GM19023 (cell line): Measurements from ENCODE around the gene NAA10.
A peak's percentile ranks its signal among the peaks of the same experiment; 100 is the strongest.
"Not testable (repeated sequence)": the region's sequence is repeated elsewhere in the genome, so short reads cannot be mapped to it uniquely, and the experiment has no call there.

Experiments
- ATAC-seq: cut with Tn5 transposase; IDR thresholded peaks from one replicate; pipeline ENCODE4 v1.9.1; 2021; ENCODE audit warnings: mild to moderate bottlenecking, moderate library complexity; ENCODE audit not compliant: unreplicated experiment

NAA10 gene

DNA sequence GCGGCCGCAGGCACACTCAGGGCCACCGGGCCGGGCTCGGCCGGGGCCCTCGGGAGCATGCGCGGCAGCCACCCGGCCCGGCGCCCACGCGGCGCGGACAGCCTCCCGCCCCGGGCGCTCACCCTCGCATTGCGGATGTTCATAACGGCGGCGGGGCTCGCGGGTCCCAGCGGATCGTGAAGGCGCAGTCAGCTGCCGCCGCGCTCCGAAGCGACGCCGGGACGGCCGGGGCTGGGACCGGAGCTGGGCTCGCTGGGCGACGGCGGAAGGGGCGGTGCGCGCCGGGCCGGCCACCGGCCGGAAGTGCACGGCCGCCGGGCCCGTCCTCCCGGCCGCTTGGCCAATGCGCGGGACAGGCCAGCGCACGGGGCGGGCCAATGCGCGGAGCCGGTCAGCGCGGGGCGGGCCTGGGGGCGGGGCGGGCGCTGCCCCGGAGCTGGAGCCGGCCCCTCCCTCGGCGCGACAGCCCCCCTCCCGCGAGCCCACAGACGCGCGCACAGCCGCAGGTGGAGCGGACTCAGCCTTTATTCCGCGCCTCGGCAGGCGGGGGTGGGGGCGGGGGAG lies at the start of gene NAA10:
NAA10 (minus strand) TSS at position 276 of the 564 bp plus-strand sequence; CDS start at position 143, 133 bp downstream.
- ATAC-seq: peak; percentile 94

GRCh38 chrX:153983321-153983801 lies 48.5 kb upstream of the NAA10 start:
- ATAC-seq: no peak

- no peak for ATAC-seq
Observed at GRCh38 chrX:153981771-153982533, 47.1 kb upstream of the NAA10 start.

DNA sequence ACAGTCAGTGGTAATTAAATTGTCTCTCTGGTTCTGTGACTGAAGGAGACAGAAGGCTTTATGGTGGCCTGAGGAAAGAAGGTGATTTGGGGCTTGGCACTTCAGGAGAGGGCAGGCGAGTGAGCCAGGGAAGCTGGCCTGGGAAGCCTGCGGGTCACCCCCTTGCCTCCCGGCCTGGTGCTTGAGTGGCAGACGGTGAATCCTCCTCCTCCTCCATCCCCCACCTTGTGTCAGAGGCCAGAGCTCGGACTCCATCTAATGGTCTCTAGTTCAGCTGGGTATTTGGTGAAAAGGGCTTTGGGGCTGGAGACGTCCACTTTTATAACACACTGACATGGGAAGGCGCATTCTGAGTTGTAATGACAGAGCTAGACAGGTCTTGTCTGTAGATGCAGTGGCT lies 46.4 kb upstream of the NAA10 start:
- no peak for ATAC-seq

GRCh38 chrX:153980394-153980793 lies 45.6 kb upstream of the NAA10 start:
- not testable (repeated sequence) for ATAC-seq

DNA sequence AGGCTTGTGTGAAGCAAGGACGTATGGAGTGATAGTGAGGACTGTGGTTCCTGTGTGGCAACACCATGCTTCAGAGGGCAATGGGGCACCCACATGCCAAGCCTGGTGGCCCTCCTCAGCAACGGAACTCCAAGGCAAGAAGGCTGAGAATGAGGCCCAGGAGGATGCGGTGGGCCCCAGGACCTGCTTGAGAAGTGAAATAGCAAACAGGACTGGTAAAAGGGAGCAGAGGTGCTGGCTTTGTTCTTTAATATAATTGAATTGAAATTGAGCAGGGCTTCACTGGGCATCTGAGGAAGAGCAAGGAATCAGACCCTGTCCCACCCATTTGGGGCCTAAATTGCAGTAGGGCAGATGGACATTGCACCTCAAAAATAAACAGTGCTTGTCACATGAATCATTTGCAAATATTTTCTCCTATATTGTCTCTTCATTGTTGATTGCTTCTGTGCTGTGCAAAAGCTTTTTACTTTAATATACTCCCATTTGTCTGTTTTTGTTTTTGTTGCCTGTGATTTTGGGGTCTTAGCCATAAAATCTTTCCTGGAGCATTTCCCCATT lies 40.0 kb upstream of the NAA10 start:
- ATAC-seq: no peak

DNA sequence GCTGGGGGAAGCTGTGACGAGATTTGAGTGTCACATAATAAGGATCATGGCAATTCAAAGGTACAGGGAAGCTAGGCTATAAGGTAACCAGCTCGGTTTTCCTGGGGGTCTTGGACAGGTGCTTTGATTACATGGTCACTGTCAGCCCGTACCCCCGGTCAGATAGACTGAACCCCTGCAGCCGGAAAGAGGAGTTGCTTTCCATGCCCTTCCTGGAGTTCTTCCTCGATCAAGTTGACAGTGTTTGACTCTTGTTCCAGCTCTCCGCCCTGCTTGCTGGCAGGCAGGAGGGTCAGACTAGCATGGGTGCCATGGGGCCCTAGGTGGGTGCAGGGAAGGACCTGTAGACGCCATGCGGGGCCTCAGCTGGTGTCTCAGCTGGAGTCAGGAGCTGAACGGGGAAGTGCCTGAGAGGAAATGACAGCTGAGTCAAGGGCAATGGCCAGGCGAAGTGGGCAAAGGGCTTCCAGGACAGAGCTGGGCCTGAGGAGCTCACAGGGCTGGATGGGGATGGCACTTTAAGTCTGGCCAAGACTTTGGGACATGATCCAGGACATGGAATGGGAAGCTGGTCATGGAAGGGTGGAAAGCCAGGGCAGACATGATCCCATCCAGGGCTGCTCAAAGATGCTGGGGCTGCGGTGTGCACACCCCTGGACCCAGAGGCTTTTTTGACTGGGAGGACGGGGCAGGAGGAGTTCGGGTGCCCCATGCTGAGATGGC lies 39.3 kb upstream of the NAA10 start:
- no peak for ATAC-seq

DNA sequence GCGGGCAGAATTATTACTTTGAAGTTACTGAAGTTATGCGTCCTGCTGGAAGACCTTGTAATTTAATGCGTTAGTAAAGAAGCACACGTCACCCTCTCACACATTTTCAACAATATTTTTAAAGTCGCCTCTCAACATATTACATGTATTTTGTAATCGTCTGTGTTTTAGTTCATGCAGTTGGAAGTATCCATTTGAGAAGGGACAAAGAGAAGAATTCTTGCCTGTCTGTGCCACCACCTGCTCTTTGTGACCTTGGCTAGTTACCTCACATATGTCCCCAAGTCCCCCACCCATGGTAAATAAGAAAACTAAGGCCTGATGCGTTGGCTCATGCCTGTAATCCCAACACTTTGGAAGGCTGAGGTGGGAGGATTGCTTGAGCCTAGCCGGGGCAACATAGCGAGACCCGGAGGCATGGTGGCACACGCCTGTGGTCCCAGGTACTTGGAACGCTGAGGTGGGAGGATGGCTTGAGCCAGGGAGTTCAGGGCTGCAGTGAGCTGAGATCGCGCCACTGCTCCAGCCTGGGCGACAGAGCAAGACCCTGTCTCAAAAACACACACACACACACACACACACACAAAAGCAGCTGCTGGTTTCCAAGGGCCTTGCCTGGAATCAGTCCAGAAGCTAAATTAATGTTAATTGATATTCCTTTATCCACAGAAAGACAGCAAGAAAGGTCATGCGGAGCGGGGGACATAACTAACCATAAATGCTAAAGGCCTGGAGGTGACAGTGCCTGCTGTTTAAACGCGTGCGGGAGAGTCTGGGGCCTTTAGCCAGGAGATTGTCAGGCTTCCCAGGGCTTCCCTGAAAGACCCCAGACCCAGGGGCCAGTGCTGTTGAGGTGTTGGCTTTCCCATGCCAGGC lies 38.5 kb upstream of the NAA10 start:
- ATAC-seq: no peak

GRCh38 chrX:153972368-153973126 lies 37.7 kb upstream of the NAA10 start, which contains the start of gene TMEM187:
Gene TMEM187, plus strand, starts transcription at chrX:153972754. Its CDS starts 9,309 bp downstream, at chrX:153982063.
- peak; percentile 53 for ATAC-seq

DNA sequence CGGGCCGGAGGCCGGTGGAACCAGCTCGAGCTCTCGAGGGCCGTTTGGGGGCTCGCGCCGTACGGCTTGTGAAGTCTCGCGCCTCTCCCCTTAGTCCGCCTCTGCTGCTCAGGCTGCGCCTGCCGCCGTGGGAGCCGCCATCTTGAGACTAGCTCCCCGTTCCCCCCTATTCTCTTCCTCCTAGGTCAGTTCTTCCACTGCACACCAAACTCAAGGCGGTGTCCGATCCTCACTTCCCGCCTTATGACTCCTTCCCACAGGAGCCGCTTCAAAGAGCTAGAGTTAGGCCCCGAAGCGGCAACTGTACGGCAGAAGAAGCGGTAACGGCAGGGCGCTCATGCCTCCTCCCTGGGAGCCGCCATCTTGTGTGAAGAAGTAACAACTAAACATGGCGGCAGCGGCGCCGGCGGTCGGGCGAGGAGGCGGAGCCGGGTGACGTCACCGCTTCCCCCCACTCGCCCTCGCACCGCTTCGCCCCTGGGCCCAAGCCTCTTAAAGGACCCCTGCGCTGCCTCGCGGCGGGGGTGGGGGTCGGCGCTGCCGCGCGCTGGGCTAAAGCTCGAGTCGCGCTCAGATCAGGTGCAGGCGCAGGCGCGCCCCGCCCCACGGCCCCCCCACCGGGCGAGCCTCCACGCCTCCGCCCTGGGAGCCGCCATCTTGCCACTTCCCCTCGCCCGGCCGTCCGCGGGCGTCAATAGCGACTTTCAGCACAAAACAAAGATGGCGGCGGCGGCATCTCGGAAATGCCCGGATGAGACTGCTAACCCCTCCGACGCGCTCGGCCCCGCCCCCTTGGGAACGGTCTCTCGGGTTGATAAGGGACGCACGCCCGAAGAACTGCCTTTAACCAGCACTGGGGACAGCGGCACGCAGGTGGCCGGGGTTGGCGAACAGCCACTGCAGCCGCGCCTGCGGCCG lies 36.9 kb upstream of the NAA10 start, which contains the start of gene HCFC1:
HCFC1 (minus strand) TSS at position 369 of the 918 bp plus-strand sequence. CDS start 978 bp downstream, outside the sequence.
- ATAC-seq: peak; percentile 43

DNA sequence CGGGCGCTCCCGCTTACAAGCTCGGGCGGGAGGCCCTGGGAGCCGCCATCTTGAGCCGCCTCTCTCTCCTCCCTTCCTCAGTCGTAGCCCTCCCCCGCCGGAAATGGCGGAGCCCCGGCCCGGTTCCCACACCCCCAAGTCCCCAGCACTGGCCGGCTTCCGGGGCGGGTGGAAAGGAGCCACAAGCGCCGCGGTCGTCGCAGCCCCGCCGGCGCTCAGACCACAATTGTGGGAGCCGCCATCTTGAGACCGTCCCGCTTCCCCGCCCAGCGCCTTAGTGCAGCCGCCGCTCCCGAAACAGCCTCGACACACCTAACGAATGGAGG lies 36.2 kb upstream of the NAA10 start:
- ATAC-seq: peak; percentile 47

- peak; percentile 7 for ATAC-seq
Observed at GRCh38 chrX:153970357-153971123, 35.7 kb upstream of the NAA10 start.

GRCh38 chrX:153969904-153970356 lies 35.1 kb upstream of the NAA10 start:
- ATAC-seq: no peak

DNA sequence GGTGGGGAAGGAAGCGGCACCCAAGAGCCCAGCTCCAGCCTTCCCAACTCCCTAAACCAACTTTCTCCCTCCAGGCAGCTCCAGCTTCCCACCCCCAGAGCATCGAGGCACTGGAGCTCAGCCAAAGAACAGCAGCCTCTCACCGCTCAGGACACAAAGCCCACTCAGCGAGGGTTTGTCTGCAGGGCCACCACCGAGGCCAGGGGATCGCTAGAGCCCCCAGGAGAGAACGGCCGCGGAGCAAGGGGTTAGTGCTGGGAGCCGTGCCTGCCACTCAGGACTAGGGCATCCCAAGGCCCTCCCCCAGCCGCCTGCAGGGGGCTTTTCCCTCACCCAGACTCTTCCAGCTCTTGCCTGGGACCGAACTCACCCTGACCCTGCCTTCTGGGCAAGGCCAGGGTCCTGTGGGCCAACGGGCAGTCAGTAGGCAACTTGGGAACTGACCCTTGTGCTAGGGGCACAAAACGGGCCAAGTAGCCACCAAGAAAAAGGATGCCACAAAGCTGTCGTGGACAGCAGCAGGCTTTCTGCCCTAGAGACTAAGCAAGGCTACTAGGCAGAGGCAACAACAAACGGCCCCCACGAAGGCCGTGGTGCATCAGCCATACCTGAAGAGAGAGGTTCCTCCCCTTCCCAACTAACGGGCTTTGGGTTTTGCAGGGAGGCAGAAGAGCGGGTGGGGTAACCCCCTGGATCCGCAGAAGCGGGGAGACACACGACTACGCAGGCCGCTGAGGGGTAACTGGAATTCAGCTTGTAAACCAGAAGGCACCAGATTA lies 34.5 kb upstream of the NAA10 start:
- ATAC-seq: no peak

DNA sequence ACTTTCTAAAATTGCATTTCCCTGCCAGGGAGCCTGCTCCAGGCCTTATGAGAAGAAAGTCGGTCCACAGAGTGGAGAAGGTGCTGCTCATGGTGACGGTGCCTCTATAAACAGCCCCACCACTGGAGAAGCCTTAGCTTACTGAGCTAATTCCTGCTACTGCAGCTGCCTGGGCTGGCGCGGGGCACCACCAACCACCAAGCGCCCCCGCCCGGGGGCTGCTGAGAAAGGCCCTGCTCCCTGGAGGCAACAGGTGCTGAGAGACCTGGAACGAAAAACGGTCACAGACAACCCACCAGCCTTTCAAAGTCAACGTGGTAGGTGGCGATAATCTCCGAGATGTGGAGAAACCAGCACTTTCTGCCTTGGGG lies 33.9 kb upstream of the NAA10 start:
- ATAC-seq: no peak

DNA sequence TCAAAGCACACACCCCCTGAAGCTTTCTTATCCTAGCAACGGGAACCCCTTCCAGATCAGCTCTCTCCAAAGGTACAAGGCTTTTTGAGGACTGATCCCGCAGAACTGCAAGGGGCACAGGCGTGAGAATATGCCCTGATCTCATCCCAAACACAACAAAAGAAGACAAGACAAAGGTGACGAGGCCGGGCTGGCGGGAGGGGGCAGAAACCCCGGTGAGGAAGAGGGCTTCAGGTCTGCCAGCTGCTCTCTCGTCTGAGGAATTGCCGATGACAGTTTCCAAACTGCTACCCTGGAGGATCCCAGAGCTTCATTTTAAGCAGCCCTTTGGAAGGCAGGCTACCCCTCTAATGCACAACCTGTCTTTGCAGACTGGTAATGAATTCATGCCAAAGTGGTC lies 33.4 kb upstream of the NAA10 start:
- ATAC-seq: no peak
